K562 (cell line): ENCODE results near the gene RAB24.

Source experiments
- ETV6 ChIP-seq, 3 experiments: fragments of 150-350 bp in 1 of 3; sonication (generic) in 1 of 3; formaldehyde crosslinking in 1 of 3; IDR thresholded peaks; 2 replicates each; pipeline versions ENCODE4 v1.6.1 to v1.8.0; 2014 to 2022; ENCODE audit warnings: borderline replicate concordance in 2 of 3, low read depth in 2 of 3, antibody characterized with exemption in 1 of 3, low read length in 1 of 3, mild to moderate bottlenecking in 1 of 3, missing genetic modification reagents in 1 of 3
- EZH2 ChIP-seq: IDR thresholded peaks from 2 replicates; pipeline ENCODE4 v1.6.1; 2012; ENCODE audit warnings: low read depth, mild to moderate bottlenecking, inconsistent platforms, low read length, borderline replicate concordance
- FOXM1 ChIP-seq, 2 experiments: fragments of 450-650 bp in 1 of 2; sonication (generic) in 1 of 2; formaldehyde crosslinking in 1 of 2; IDR thresholded peaks; 2 replicates each; pipeline versions ENCODE4 v1.6.1 to v1.9.0; 2017 to 2022; ENCODE audit warnings: low read depth in 2 of 2, mild to moderate bottlenecking in 2 of 2, missing genetic modification reagents in 1 of 2, moderate library complexity in 1 of 2
- NR2F6 ChIP-seq: fragments of 450-650 bp; formaldehyde crosslinking; IDR thresholded peaks from 2 replicates; pipeline ENCODE4 v1.4.0; 2020; ENCODE audit warnings: mild to moderate bottlenecking
- SMC3 ChIP-seq: conservative IDR thresholded peaks from 2 replicates; pipeline ENCODE4 v1.6.1; 2011; ENCODE audit warnings: low read depth, low read length, improper control_type of control experiment; ENCODE audit not compliant: insufficient read depth
- YY1 ChIP-seq, 3 experiments: IDR thresholded peaks; 2 replicates each; pipeline ENCODE4 v1.6.1; 2011; ENCODE audit warnings: low read length in 2 of 3, mild to moderate bottlenecking in 2 of 3, moderate library complexity in 2 of 3, borderline replicate concordance in 1 of 3, control low read depth in 1 of 3, low read depth in 1 of 3; ENCODE audit not compliant: insufficient read depth in 3 of 3, insufficient replicate concordance in 2 of 3, control insufficient read depth in 1 of 3, insufficient read length in 1 of 3; ENCODE audit errors: extremely low read depth in 1 of 3
- ZNF274 ChIP-seq: IDR thresholded peaks from 2 replicates; pipeline ENCODE4 v1.6.1; 2011; ENCODE audit warnings: low read depth, mild to moderate bottlenecking, low read length, moderate library complexity, borderline replicate concordance
- TF ChIP-seq, protein P1 (sequence below), 3 experiments: IDR thresholded peaks in 2 of 3; conservative IDR thresholded peaks in 1 of 3; 2 replicates each; pipeline ENCODE4 v1.5.1; 2011 to 2012; ENCODE audit warnings: low read length in 3 of 3, mild to moderate bottlenecking in 3 of 3, control low read depth in 2 of 3, improper control_type of control experiment in 1 of 3, inconsistent platforms in 1 of 3, low read depth in 1 of 3, mixed read lengths in 1 of 3, moderate library complexity in 1 of 3; ENCODE audit not compliant: insufficient read depth in 2 of 3

DNA sequence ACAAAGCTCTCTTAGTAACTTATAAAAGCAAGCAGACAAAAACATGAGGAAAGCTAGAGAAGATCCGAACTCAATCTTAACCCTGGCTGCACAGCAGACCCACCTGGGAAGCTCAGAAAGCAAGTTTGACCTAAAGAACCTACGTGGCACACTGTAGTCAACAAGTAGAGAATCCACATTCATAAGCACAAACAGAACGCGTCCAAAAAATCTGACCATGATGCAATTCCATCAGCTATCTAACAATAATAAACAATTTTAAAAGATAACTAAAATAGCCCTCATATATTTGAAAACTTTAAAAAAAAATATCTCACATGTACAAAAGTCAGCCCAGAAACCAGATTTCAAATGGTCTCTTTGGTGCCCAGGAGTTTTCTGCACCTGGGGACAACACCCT, 43.3 kb upstream of the RAB24 start:
- no peak for TF ChIP-seq SMC3
- no peak for TF ChIP-seq ZNF274
- no peak for TF ChIP-seq FOXM1 (IDR thresholded peaks at IDR 0.05; ENCODE audit: low read depth)
- TF ChIP-seq FOXM1 (CRISPR knock-in tag; IDR thresholded peaks at IDR 0.05; ENCODE audit: low read depth), result no peak
- TF ChIP-seq, protein P1, sequence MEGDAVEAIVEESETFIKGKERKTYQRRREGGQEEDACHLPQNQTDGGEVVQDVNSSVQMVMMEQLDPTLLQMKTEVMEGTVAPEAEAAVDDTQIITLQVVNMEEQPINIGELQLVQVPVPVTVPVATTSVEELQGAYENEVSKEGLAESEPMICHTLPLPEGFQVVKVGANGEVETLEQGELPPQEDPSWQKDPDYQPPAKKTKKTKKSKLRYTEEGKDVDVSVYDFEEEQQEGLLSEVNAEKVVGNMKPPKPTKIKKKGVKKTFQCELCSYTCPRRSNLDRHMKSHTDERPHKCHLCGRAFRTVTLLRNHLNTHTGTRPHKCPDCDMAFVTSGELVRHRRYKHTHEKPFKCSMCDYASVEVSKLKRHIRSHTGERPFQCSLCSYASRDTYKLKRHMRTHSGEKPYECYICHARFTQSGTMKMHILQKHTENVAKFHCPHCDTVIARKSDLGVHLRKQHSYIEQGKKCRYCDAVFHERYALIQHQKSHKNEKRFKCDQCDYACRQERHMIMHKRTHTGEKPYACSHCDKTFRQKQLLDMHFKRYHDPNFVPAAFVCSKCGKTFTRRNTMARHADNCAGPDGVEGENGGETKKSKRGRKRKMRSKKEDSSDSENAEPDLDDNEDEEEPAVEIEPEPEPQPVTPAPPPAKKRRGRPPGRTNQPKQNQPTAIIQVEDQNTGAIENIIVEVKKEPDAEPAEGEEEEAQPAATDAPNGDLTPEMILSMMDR (IDR thresholded peaks at IDR 0.05 in 2 of 3, conservative IDR thresholded peaks at IDR 0.05 in 1 of 3; ENCODE audit: insufficient read depth in 2 of 3, low read depth in 1 of 3, low read length in 3 of 3), result no peak
- no peak for TF ChIP-seq NR2F6 (CRISPR knock-in tag)
- TF ChIP-seq ETV6 (IDR thresholded peaks at IDR 0.05; ENCODE audit: borderline replicate concordance in 1 of 2, low read depth in 2 of 2, low read length in 1 of 2), result no peak
- TF ChIP-seq ETV6 (CRISPR knock-in tag; IDR thresholded peaks at IDR 0.05; ENCODE audit: borderline replicate concordance), result no peak
- no peak for TF ChIP-seq EZH2
- TF ChIP-seq YY1 (IDR thresholded peaks at IDR 0.05; ENCODE audit: borderline replicate concordance in 1 of 3, control insufficient read depth in 1 of 3, extremely low read depth in 1 of 3, insufficient read depth in 3 of 3, insufficient read length in 1 of 3, insufficient replicate concordance in 2 of 3, low read depth in 1 of 3, low read length in 2 of 3), result no peak
